ENCODE measurements around the gene MICB. TPM values are rescaled to one million over a fixed set of nuclear protein-coding genes. Genes with fewer than 3 reads are reported as not detected.

MICB gene
- total RNA-seq, 4 donors from 2014 or later, result 0.61 to 2.6 (median 1.2) TPM

DNA sequence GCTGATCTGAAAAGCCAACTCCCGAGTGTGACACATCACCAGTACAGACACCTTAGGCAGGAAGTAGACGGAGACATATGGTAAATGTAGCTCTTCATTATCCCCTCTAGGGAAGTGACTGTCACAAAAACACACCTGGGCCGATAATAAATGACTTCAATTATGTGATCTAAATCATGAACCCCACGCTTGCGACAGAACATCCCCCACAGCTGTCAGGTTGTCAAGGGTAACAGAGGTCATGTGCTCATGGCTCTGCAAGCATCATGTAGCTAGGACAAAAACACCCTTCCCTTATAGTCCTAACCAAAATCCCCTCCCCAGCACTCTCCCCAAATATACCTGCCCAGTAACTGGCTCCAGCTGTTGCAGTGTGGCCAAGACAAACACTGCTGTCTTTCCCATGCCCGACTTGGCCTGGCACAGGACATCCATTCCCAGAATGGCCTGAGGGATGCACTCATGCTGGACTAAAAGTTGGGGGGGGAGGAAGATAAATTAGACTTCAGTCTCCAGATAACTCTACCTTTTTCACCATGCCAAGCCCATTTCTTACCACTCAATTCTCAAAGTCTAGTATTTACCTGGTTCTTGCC lies 41.0 kb downstream of the MICB start:
- 49 to 50% methylated on average over 6 of the region's 6 CpGs for WGBS, 2 donors

GRCh38 chr6:31540640-31541039 lies 42.7 kb downstream of the MICB start:
- intact Hi-C loops (cut with DNase I; ENCODE audit: low total_unique reads), result no loop called here
- 11 to 14% methylated on average over 4 of the region's 4 CpGs for WGBS, 2 donors
- peak overlapping the region; percentile 76 for H3K4me3 ChIP-seq (ENCODE audit: low read depth, poor library complexity, severe bottlenecking)
- no peak for TF ChIP-seq POLR2A (IDR thresholded peaks at IDR 0.05)
- TF ChIP-seq CTCF (IDR thresholded peaks at IDR 0.05), result no peak
- DNase-seq (ENCODE audit: low spot score in 2 of 2), result no peak

More for the DNA sequence above, 41.0 kb downstream of the MICB start:
- H3K4me3 ChIP-seq (ENCODE audit: low read depth, poor library complexity, severe bottlenecking), result no peak overlapping the region
- intact Hi-C loops (cut with DNase I; ENCODE audit: low total_unique reads), result no loop called here
- peak in 1 of 2 donors; percentile 3 for DNase-seq (ENCODE audit: low spot score in 2 of 2)
- TF ChIP-seq POLR2A (IDR thresholded peaks at IDR 0.05), result no peak
- TF ChIP-seq CTCF (IDR thresholded peaks at IDR 0.05), result no peak

DNA sequence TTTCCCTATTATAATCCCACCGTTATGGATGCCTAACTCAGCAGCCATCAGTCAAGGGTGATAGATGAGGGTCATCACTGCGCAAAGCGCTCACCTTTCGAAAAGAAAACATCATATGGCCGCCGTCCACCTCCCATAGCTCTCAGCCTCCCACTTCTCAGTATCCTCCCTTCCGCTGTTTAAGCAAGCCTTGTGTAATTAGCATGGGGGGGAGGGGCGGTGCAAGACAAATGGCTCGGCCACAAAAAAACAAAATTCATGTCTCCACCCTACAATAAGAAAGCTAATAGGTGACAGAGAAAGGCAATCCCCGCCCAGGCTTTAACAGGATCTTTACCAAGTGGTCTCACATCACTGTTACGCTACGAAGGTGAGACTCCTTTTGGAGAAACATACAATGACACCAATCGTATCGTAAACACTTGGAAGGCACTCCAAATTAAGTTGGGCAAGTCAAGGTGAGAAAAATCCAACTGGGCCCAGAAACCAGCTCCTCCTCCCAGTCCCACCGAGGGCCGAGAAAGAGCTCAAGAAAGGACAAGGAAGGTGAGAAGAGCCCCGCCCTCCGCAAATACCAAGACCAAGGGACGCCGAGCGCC lies 43.2 kb downstream of the MICB start:
- intact Hi-C loops (cut with DNase I; ENCODE audit: low total_unique reads), result no loop called here
- peak in 1 of 2 donors; percentile 64 for DNase-seq (ENCODE audit: low spot score in 2 of 2)
- 0% methylated on average over 21 of the region's 21 CpGs for WGBS, 2 donors

DNA sequence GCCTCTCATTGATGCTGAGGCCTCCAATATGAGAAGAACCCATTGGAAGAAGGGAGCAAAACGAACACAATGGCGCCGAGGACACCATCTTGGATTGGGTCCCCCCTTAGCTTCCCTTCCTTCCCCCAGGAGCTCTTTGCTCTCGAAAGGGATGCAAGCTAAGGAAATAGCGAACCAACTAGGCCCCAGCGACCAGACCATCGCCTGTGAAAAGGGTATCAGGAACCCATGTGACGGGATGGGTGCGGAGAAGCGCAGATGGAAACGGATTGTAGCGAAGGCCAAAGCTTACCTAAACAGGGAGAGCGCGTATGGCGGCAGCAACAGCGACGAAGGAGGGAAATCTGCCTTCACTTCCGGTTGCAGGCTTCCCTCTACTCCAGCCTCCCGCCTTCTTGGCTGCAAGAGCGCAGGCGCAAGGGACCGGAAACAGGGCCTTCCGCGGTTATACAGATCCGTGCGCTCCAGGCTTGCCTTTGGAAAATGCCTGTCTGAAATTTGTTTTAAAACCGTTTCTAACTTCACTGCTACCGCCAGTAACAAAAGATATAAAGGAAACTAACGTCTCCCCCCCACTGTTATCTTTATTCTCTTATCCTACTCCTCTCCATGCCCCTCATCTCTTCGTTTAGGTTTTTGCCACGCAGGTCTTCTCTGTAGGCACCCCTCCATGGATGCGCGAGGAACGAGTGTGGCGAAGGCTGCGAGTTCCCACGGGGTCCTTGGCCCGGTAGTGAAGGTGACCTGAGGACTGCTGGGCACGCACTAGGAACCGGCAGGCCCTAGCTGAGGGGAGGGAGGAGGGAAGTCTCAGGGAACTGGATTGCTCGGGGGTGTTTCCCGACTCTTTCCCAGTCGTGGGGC lies 43.9 kb downstream of the MICB start, which contains the start of gene DDX39B:
DDX39B (minus strand) TSS at position 346 of the 864 bp plus-strand sequence. CDS start 1,471 bp downstream, outside the sequence.
- TF ChIP-seq CTCF (IDR thresholded peaks at IDR 0.05), result no peak
- TF ChIP-seq POLR2A (IDR thresholded peaks at IDR 0.05), result peak in 1 of 2 donors; percentile 77
- WGBS, 2 donors, result 0 to 1% methylated on average over 41 to 43 of the region's 43 CpGs
- DNase-seq (ENCODE audit: low spot score in 2 of 2), result peak; percentile 95 to 99
- H3K4me3 ChIP-seq (ENCODE audit: low read depth, poor library complexity, severe bottlenecking), result peak within 1 kb of the TSS; percentile 76
- intact Hi-C loops (cut with DNase I; ENCODE audit: low total_unique reads), result no loop called here

More for the DNA sequence above, 43.2 kb downstream of the MICB start:
- peak overlapping the region; percentile 76 for H3K4me3 ChIP-seq (ENCODE audit: low read depth, poor library complexity, severe bottlenecking)
- TF ChIP-seq POLR2A (IDR thresholded peaks at IDR 0.05), result no peak

GRCh38 chr6:31543639-31544038 lies 45.7 kb downstream of the MICB start:
- WGBS, 2 donors, result 90 to 93% methylated on average over 6 of the region's 6 CpGs
- H3K4me3 ChIP-seq (ENCODE audit: low read depth, poor library complexity, severe bottlenecking), result no peak overlapping the region
- no peak for TF ChIP-seq CTCF (IDR thresholded peaks at IDR 0.05)
- TF ChIP-seq POLR2A (IDR thresholded peaks at IDR 0.05), result no peak
- no peak for DNase-seq (ENCODE audit: low spot score in 2 of 2)
- intact Hi-C loops (cut with DNase I; ENCODE audit: low total_unique reads), result no loop called here

DNA sequence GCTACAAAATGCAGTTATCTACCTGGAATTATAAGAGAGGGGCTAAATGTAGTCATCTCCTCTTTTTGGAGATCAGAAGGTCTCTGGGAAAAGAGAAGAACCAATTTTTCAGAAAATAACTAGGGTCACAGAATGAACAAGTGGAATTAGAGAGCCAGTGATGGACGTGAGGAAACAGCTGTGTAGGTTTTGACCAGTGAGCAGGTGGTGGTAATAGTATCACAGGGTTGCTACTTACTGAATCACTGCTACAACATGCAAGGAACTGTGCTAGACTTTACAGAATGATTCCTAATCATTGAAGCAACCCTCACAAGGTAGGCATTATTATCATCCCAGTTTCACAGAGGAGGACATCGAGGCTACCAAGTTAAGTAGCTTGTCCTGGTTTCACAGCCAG lies 46.7 kb downstream of the MICB start:
- DNase-seq (ENCODE audit: low spot score in 2 of 2), result no peak
- WGBS, 2 donors, result 72 to 94% methylated on average over 2 of the region's 2 CpGs
- TF ChIP-seq CTCF (IDR thresholded peaks at IDR 0.05), result no peak
- no peak for TF ChIP-seq POLR2A (IDR thresholded peaks at IDR 0.05)
- intact Hi-C loops (cut with DNase I; ENCODE audit: low total_unique reads), result loop anchor here (5.0 kb wide), 1 partner anchor 53 kb away; no protein-coding TSS in a partner anchor
- H3K4me3 ChIP-seq (ENCODE audit: low read depth, poor library complexity, severe bottlenecking), result no peak overlapping the region
